Retinal pigment epithelial cell (primary cell): Measurements from ENCODE around the gene REG1B.
A peak's percentile ranks its signal among the peaks of the same experiment; 100 is the strongest.
"Not testable (repeated sequence)": the region's sequence is repeated elsewhere in the genome, so short reads cannot be mapped to it uniquely, and the experiment has no call there.

ENCODE experiments used
- DNase-seq: peaks from one replicate; pipeline ENCODE4 v3.0.0-alpha.2; 2010; ENCODE audit warnings: low read depth
- H3K4me3 ChIP-seq: 2 replicates; pipeline ENCODE4 v1.5.1; 2011; ENCODE audit warnings: mild to moderate bottlenecking, low read length, control low read depth, moderate library complexity
- TF ChIP-seq, protein P1 (sequence below): conservative IDR thresholded peaks from 2 replicates; pipeline ENCODE4 v1.5.1; 2011; ENCODE audit warnings: low read depth, low read length, control low read depth, inconsistent platforms

The REG1B gene

GRCh38 chr2:79084495-79085135 lies 3.2 kb downstream of the REG1B start:
- TF ChIP-seq, protein P1, sequence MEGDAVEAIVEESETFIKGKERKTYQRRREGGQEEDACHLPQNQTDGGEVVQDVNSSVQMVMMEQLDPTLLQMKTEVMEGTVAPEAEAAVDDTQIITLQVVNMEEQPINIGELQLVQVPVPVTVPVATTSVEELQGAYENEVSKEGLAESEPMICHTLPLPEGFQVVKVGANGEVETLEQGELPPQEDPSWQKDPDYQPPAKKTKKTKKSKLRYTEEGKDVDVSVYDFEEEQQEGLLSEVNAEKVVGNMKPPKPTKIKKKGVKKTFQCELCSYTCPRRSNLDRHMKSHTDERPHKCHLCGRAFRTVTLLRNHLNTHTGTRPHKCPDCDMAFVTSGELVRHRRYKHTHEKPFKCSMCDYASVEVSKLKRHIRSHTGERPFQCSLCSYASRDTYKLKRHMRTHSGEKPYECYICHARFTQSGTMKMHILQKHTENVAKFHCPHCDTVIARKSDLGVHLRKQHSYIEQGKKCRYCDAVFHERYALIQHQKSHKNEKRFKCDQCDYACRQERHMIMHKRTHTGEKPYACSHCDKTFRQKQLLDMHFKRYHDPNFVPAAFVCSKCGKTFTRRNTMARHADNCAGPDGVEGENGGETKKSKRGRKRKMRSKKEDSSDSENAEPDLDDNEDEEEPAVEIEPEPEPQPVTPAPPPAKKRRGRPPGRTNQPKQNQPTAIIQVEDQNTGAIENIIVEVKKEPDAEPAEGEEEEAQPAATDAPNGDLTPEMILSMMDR, result no peak
- DNase-seq, result no peak
- H3K4me3 ChIP-seq, result no peak overlapping the region

GRCh38 chr2:79083597-79084251 lies 4.1 kb downstream of the REG1B start:
- H3K4me3 ChIP-seq, result no peak overlapping the region
- no peak for DNase-seq
- TF ChIP-seq, protein P1, result no peak

DNA sequence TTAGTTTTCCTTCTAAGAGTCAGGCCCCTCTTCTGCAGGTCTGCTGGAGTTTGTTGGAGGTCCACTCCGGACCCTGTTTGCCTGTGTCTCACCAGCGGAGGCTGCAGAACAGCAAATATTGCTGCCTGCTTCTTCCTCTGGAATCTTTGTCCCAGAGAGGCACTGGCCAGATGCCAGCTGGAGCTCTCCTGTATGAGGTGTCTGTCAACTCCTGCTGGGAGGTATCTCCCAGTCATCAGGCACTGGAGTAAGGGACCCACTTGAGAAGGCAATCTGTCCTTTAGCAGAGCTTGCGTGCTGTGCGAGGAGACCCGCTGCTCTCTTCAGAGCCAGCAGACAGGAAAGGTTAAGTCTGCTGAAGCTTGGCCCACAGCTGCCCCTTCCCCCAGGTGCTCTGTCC lies 4.8 kb downstream of the REG1B start:
- TF ChIP-seq, protein P1, result no peak
- no peak overlapping the region for H3K4me3 ChIP-seq
- DNase-seq, result no peak

- no peak overlapping the region for H3K4me3 ChIP-seq
- DNase-seq, result no peak
- TF ChIP-seq, protein P1, result no peak
These were observed 16.7 kb downstream of the REG1B start for GRCh38 chr2:79071078-79071477.

DNA sequence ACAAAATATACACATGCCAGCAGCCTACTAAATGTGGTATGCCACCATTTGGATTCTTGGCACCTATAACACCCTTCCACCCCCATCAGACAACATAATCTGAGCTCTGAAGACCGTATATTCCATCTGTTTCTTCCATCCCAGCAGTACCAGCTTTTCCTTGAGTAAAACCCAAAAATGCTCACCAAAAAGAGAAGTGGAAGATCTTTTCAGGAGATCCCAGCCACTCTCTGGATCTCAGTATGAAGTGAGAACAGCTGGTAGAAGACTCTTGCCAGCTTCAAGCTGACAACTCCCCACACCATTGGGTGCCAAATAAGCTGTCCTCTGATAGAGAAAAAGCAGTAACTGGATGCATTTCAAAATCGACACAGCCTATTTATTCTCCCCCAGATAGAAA lies 22.6 kb downstream of the REG1B start:
- TF ChIP-seq, protein P1, result no peak
- no peak overlapping the region for H3K4me3 ChIP-seq
- no peak for DNase-seq

- not testable (repeated sequence) for DNase-seq, H3K4me3 ChIP-seq
These were observed 33.0 kb downstream of the REG1B start for GRCh38 chr2:79054769-79055168.

DNA sequence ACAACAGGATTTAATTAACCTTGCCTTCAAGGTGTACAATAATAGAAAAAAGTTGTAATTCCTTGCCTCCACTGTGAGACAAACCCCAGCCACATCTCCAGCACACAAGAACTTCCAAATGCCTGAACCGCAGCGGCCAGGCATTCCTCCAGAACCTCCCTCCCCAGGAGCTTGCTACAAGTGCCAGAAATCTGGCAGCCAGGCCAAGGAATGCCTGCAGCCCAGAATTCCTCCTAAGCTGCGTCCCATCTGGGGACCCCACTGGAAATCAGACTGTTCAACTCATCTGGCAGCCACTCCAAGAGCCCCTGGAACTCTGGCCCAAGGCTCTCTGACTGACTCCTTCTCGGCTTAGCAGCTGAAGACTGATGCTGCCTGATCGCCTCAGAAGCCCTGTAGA lies 34.3 kb downstream of the REG1B start:
- not testable (repeated sequence) for H3K4me3 ChIP-seq, DNase-seq

- no peak overlapping the region for H3K4me3 ChIP-seq
- no peak for DNase-seq
- TF ChIP-seq, protein P1, result peak; percentile 31
These were observed 46.8 kb downstream of the REG1B start for GRCh38 chr2:79041032-79041448.
